ENCODE data around the gene RTL9. TPM values are rescaled to one million over a fixed set of nuclear protein-coding genes. Genes with fewer than 3 reads are reported as not detected.

RTL9 gene
- total and polyA plus RNA-seq, 9 of the 15 experiments (the other 6 are each of a cell fraction or from before 2014, with no cell fraction given) = 0.04 to 0.35 (median 0.13) TPM; not detected in 1

DNA sequence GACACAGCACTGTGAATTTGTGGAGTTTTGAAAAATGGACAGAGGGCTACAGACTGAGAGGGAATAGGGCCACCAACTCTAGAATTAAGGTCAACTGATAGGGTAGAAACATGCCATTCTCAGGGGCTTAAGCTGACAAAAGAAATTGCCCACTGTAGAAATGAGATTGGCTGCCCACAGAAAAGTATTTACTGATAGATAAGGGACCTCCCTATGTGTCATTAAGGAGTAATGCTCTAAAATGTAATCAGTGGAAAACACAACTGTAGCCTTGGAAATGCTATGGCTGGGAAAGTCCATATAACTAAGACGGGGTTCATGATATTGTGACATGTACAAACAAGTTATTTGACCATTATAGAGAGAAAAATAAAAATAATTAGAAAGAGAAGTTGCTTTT, 4.6 kb downstream of the RTL9 start (continued):
- TF ChIP-seq, protein P1, sequence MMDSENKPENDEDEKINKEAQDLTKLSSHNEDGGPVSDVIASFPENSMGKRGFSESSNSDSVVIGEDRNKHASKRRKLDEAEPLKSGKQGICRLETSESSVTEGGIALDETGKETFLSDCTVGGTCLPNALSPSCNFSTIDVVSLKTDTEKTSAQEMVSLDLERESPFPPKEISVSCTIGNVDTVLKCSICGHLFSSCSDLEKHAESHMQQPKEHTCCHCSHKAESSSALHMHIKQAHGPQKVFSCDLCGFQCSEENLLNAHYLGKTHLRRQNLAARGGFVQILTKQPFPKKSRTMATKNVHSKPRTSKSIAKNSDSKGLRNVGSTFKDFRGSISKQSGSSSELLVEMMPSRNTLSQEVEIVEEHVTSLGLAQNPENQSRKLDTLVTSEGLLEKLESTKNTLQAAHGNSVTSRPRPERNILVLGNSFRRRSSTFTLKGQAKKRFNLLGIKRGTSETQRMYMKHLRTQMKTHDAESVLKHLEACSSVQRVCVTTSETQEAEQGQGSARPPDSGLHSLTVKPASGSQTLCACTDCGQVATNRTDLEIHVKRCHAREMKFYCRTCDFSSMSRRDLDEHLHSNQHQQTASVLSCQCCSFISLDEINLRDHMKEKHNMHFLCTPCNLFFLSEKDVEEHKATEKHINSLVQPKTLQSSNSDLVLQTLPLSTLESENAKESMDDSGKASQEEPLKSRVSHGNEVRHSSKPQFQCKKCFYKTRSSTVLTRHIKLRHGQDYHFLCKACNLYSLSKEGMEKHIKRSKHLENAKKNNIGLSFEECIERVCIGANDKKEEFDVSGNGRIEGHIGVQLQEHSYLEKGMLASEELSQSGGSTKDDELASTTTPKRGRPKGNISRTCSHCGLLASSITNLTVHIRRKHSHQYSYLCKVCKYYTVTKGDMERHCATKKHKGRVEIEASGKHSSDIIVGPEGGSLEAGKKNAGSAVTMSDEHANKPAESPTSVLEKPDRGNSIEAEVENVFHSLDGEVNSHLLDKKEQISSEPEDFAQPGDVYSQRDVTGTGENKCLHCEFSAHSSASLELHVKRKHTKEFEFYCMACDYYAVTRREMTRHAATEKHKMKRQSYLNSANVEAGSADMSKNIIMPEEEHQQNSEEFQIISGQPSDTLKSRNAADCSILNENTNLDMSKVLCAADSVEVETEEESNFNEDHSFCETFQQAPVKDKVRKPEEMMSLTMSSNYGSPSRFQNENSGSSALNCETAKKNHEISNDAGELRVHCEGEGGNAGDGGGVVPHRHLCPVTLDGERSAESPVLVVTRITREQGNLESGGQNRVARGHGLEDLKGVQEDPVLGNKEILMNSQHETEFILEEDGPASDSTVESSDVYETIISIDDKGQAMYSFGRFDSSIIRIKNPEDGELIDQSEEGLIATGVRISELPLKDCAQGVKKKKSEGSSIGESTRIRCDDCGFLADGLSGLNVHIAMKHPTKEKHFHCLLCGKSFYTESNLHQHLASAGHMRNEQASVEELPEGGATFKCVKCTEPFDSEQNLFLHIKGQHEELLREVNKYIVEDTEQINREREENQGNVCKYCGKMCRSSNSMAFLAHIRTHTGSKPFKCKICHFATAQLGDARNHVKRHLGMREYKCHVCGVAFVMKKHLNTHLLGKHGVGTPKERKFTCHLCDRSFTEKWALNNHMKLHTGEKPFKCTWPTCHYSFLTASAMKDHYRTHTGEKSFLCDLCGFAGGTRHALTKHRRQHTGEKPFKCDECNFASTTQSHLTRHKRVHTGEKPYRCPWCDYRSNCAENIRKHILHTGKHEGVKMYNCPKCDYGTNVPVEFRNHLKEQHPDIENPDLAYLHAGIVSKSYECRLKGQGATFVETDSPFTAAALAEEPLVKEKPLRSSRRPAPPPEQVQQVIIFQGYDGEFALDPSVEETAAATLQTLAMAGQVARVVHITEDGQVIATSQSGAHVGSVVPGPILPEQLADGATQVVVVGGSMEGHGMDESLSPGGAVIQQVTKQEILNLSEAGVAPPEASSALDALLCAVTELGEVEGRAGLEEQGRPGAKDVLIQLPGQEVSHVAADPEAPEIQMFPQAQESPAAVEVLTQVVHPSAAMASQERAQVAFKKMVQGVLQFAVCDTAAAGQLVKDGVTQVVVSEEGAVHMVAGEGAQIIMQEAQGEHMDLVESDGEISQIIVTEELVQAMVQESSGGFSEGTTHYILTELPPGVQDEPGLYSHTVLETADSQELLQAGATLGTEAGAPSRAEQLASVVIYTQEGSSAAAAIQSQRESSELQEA (IDR thresholded peaks at IDR 0.05; ENCODE audit: low read depth) = no peak
- peak; percentile 15; the same call in 1 of the 2 replicates for TF ChIP-seq CREM (IDR thresholded peaks at IDR 0.05; ENCODE audit: low read depth)
- no peak for TF ChIP-seq TCF7 (IDR thresholded peaks at IDR 0.05; ENCODE audit: borderline replicate concordance)
- peak; percentile 69 for TF ChIP-seq ARID1B (IDR thresholded peaks at IDR 0.05)
- no peak for TF ChIP-seq NFATC3 (IDR thresholded peaks at IDR 0.05)
- no peak for TF ChIP-seq KDM5B (IDR thresholded peaks at IDR 0.05; ENCODE audit: insufficient replicate concordance, low read depth, low read length)
- TF ChIP-seq, protein P2, sequence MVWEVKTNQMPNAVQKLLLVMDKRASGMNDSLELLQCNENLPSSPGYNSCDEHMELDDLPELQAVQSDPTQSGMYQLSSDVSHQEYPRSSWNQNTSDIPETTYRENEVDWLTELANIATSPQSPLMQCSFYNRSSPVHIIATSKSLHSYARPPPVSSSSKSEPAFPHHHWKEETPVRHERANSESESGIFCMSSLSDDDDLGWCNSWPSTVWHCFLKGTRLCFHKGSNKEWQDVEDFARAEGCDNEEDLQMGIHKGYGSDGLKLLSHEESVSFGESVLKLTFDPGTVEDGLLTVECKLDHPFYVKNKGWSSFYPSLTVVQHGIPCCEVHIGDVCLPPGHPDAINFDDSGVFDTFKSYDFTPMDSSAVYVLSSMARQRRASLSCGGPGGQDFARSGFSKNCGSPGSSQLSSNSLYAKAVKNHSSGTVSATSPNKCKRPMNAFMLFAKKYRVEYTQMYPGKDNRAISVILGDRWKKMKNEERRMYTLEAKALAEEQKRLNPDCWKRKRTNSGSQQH (CRISPR knock-in tag; IDR thresholded peaks at IDR 0.05) = no peak
- TF ChIP-seq, protein P3, sequence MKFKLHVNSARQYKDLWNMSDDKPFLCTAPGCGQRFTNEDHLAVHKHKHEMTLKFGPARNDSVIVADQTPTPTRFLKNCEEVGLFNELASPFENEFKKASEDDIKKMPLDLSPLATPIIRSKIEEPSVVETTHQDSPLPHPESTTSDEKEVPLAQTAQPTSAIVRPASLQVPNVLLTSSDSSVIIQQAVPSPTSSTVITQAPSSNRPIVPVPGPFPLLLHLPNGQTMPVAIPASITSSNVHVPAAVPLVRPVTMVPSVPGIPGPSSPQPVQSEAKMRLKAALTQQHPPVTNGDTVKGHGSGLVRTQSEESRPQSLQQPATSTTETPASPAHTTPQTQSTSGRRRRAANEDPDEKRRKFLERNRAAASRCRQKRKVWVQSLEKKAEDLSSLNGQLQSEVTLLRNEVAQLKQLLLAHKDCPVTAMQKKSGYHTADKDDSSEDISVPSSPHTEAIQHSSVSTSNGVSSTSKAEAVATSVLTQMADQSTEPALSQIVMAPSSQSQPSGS (CRISPR knock-in tag; IDR thresholded peaks at IDR 0.05) = no peak
- TF ChIP-seq ILF3 (IDR thresholded peaks at IDR 0.05; ENCODE audit: borderline replicate concordance) = no peak
- no peak for TF ChIP-seq PHF20 (IDR thresholded peaks at IDR 0.05; ENCODE audit: partially characterized antibody)
- 0 out of 2 replicates have a peak, but pooled peaks have one; percentile 16 for TF ChIP-seq MYNN (IDR thresholded peaks at IDR 0.05)
- no peak for TF ChIP-seq MYNN (CRISPR knock-in tag; IDR thresholded peaks at IDR 0.05)
- TF ChIP-seq, protein P4, sequence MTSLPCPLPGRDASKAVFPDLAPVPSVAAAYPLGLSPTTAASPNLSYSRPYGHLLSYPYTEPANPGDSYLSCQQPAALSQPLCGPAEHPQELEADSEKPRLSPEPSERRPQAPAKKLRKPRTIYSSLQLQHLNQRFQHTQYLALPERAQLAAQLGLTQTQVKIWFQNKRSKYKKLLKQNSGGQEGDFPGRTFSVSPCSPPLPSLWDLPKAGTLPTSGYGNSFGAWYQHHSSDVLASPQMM (CRISPR knock-in tag; IDR thresholded peaks at IDR 0.05) = no peak

Measured in K562 (cell line).